DLD1 (cell line): Measurements from ENCODE around the gene OMD.

ENCODE experiments used
- in situ Hi-C: cut with HindIII; loops from 2 replicates; pipeline ENCODE4 v1.10.0; 2017; ENCODE audit warnings: low sequenced_read_pairs

Gene OMD

GRCh38 chr9:92424340-92424739, at the start of gene OMD:
TSS of gene OMD (minus strand) at chr9:92424471. CDS start at chr9:92417558, 6,913 bp downstream.
- in situ Hi-C loops, result no loop called here

GRCh38 chr9:92468206-92468605, 43.9 kb upstream of the OMD start:
- in situ Hi-C loops, result no loop called here

GRCh38 chr9:92467511-92467910, 43.2 kb upstream of the OMD start:
- in situ Hi-C loops, result no loop called here

- in situ Hi-C loops, result no loop called here
Measured at GRCh38 chr9:92467041-92467440, 42.8 kb upstream of the OMD start.

- in situ Hi-C loops, result no loop called here
Measured at GRCh38 chr9:92463984-92464383, 39.7 kb upstream of the OMD start.

- in situ Hi-C loops, result no loop called here
Measured at GRCh38 chr9:92463387-92463786, 39.1 kb upstream of the OMD start.

GRCh38 chr9:92457576-92457975, 33.3 kb upstream of the OMD start:
- in situ Hi-C loops, result no loop called here

- in situ Hi-C loops, result no loop called here
Measured at GRCh38 chr9:92455217-92455616, 30.9 kb upstream of the OMD start.

GRCh38 chr9:92446536-92446935, 22.3 kb upstream of the OMD start:
- in situ Hi-C loops, result no loop called here

- in situ Hi-C loops, result no loop called here
Measured at GRCh38 chr9:92444841-92445240, 20.6 kb upstream of the OMD start.

- in situ Hi-C loops, result no loop called here
Measured at GRCh38 chr9:92440751-92441046, 16.4 kb upstream of the OMD start.

- in situ Hi-C loops, result no loop called here
Measured at GRCh38 chr9:92439921-92440750, 15.9 kb upstream of the OMD start.

- in situ Hi-C loops, result no loop called here
Measured at GRCh38 chr9:92438900-92439526, 14.7 kb upstream of the OMD start.

- in situ Hi-C loops, result no loop called here
Measured at GRCh38 chr9:92435263-92435662, 11.0 kb upstream of the OMD start.

GRCh38 chr9:92432972-92433548, 8.8 kb upstream of the OMD start:
- in situ Hi-C loops, result no loop called here

- in situ Hi-C loops, result no loop called here
Measured at GRCh38 chr9:92432350-92432749, 8.1 kb upstream of the OMD start.

GRCh38 chr9:92429836-92430235, 5.6 kb upstream of the OMD start:
- in situ Hi-C loops, result no loop called here

GRCh38 chr9:92426501-92427145, 2.4 kb upstream of the OMD start:
- in situ Hi-C loops, result no loop called here

- in situ Hi-C loops, result no loop called here
Measured at GRCh38 chr9:92425474-92425873, 1.2 kb upstream of the OMD start.

- in situ Hi-C loops, result no loop called here
Measured at GRCh38 chr9:92423612-92424011, 659 bp downstream of the OMD start.

- in situ Hi-C loops, result no loop called here
Measured at GRCh38 chr9:92422611-92423338, 1.5 kb downstream of the OMD start.
